ENCODE results near the gene CSE1L. TPM values are rescaled to one million over a fixed set of nuclear protein-coding genes. Genes with fewer than 3 reads are reported as not detected.
"Not testable (repeated sequence)": the region's sequence is repeated elsewhere in the genome, so short reads cannot be mapped to it uniquely, and the experiment has no call there.

Gene CSE1L
- total RNA-seq, 1 donor from 2014 or later: 58.8 TPM

DNA sequence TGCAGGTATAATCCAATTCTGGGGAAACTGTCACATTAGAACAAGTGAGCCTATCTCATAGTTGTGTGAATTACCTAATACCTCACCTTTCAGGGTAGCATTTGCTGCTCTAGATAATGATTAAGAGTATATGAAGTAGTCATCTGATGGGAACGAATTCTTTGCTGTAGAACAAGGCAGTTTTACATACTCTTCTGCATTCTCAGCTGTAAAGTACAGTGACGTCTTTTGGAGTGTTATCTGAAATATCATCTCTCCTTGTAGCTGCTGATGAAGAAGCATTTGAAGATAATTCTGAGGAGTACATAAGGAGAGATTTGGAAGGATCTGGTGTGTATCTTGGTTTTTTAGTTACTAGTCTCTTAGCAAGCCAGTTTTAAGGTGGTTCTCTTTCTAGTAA, 28.4 kb downstream of the CSE1L start:
- no peak overlapping the region for H3K4me3 Mint-ChIP-seq
- H3K4me1 Mint-ChIP-seq: no peaks in the 10 kb centered on the region
- CTCF ChIA-PET: no interaction called here
- intact Hi-C loops (cut with micrococcal nuclease): no loop called here
- TF ChIP-seq, protein P1, sequence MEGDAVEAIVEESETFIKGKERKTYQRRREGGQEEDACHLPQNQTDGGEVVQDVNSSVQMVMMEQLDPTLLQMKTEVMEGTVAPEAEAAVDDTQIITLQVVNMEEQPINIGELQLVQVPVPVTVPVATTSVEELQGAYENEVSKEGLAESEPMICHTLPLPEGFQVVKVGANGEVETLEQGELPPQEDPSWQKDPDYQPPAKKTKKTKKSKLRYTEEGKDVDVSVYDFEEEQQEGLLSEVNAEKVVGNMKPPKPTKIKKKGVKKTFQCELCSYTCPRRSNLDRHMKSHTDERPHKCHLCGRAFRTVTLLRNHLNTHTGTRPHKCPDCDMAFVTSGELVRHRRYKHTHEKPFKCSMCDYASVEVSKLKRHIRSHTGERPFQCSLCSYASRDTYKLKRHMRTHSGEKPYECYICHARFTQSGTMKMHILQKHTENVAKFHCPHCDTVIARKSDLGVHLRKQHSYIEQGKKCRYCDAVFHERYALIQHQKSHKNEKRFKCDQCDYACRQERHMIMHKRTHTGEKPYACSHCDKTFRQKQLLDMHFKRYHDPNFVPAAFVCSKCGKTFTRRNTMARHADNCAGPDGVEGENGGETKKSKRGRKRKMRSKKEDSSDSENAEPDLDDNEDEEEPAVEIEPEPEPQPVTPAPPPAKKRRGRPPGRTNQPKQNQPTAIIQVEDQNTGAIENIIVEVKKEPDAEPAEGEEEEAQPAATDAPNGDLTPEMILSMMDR (IDR thresholded peaks at IDR 0.05): no peak
- DNase-seq (no peak), ATAC-seq (ENCODE audit: low read depth) (no peak)
- no peak overlapping the region for H3K27ac Mint-ChIP-seq
- H3K27me3 Mint-ChIP-seq: no peaks in the 10 kb centered on the region
- peaks cover 78% of the 10 kb centered on the region for H3K36me3 Mint-ChIP-seq (ENCODE audit: low read depth)
- no peaks in the 10 kb centered on the region for H3K9me3 Mint-ChIP-seq
- POLR2A ChIA-PET: no interaction called here

DNA sequence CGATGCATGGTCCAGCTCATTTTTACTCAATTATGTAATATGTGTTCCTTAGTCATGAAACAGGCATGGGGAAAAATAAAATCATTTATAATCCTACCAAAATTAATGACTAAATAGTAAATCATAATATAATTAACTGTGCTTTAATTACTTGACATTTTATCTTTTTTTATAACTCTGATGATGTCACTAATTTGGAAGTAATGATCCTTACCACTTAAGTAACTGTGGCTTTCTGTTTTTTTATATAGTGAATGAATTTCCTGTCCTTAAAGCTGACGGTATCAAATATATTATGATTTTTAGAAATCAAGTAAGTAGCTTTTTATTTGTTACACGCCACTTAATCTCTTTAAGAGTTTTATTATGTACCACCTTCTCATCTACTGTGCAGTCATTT, 32.2 kb downstream of the CSE1L start:
- intact Hi-C loops (cut with micrococcal nuclease): no loop called here
- Mint-ChIP-seq H3K4me1 (no peaks in the 10 kb centered on the region), H3K36me3 (ENCODE audit: low read depth) (peaks cover 78% of the 10 kb centered on the region), H3K27me3 (no peaks in the 10 kb centered on the region), H3K4me3 (no peak overlapping the region), H3K9me3 (no peaks in the 10 kb centered on the region), H3K27ac (no peak overlapping the region)
- ATAC-seq (ENCODE audit: low read depth) (no peak), DNase-seq (no peak)
- TF ChIP-seq, protein P1 (IDR thresholded peaks at IDR 0.05): no peak
- ChIA-PET POLR2A (no interaction called here), CTCF (no interaction called here)

DNA sequence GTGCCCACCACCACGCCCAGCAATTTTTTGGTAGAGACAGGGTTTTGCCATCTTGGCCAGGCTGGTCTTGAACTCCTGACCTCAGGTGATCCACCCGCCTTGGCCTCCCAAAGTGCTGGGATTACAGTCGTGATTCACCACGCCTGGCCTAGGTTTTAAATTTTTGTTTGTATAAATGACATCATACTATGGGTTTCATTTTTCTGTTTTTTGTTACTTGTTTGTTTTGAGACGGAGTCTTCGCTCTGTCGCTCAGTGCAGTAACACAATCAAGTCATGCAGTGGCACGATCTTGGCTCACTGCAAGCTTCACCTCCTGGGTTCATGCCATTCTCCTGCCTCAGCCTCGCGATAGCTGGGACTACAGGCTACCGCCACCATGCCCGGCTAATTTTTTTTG, 36.2 kb downstream of the CSE1L start:
- ATAC-seq (ENCODE audit: low read depth); intact Hi-C loops (cut with micrococcal nuclease); H3K9me3 Mint-ChIP-seq; H3K4me3 Mint-ChIP-seq; CTCF ChIA-PET; H3K27me3 Mint-ChIP-seq; POLR2A ChIA-PET; H3K27ac Mint-ChIP-seq; H3K4me1 Mint-ChIP-seq; DNase-seq: not testable (repeated sequence)
- H3K36me3 Mint-ChIP-seq (ENCODE audit: low read depth): peaks cover 80% of the 10 kb centered on the region

DNA sequence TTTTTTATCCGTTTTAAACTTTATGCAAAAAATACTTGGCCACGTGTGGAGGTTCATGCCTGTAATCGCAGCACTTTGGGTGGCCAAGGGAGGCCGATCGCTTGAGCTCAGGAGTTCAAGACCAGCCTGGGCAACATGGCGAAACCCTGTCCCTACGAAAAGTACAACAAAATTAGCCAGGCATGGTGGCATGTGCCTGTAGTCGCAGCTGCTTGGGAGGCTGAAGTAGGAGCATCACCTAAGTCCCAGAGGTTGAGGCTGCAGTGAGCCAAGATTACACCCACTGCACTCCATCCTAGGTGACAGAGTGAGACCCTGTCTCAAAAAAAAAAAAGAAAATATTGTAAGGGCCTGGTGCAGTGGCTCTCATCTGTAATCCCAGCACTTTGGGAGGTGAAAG, 45.0 kb downstream of the CSE1L start:
- DNase-seq (no peak), ATAC-seq (ENCODE audit: low read depth) (no peak)
- intact Hi-C loops (cut with micrococcal nuclease): no loop called here
- POLR2A ChIA-PET: no interaction called here
- H3K27ac Mint-ChIP-seq: no peak overlapping the region
- H3K9me3 Mint-ChIP-seq: no peaks in the 10 kb centered on the region
- no peaks in the 10 kb centered on the region for H3K27me3 Mint-ChIP-seq
- no peak overlapping the region for H3K4me3 Mint-ChIP-seq
- TF ChIP-seq, protein P1 (IDR thresholded peaks at IDR 0.05): no peak
- H3K36me3 Mint-ChIP-seq (ENCODE audit: low read depth): peaks cover 91% of the 10 kb centered on the region
- H3K4me1 Mint-ChIP-seq: no peaks in the 10 kb centered on the region
- CTCF ChIA-PET: no interaction called here

DNA sequence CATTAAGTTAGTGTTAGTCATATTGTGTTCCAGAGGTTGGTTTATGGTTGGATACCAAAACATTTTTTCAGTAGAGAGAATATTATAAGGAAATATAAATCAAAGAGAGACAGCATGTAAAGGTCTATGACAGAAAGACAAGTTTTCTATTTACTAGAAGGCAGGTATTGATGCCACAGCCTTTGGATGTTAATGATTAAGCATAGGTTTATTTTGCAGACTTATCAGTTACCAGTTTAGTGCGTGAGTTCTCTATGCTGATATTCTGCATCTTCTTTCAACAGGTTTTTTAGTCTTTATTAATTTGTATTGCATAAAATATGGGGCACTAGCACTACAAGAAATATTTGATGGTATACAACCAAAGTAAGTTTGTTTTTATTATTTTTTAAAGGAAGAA, 45.6 kb downstream of the CSE1L start:
- Mint-ChIP-seq H3K27ac (no peak overlapping the region), H3K36me3 (ENCODE audit: low read depth) (peaks cover 93% of the 10 kb centered on the region), H3K4me3 (no peak overlapping the region), H3K4me1 (no peaks in the 10 kb centered on the region), H3K27me3 (no peaks in the 10 kb centered on the region), H3K9me3 (no peaks in the 10 kb centered on the region)
- ATAC-seq (ENCODE audit: low read depth): no peak
- intact Hi-C loops (cut with micrococcal nuclease): no loop called here
- ChIA-PET CTCF (no interaction called here), POLR2A (no interaction called here)
- DNase-seq: no peak
- TF ChIP-seq, protein P1 (IDR thresholded peaks at IDR 0.05): no peak

DNA sequence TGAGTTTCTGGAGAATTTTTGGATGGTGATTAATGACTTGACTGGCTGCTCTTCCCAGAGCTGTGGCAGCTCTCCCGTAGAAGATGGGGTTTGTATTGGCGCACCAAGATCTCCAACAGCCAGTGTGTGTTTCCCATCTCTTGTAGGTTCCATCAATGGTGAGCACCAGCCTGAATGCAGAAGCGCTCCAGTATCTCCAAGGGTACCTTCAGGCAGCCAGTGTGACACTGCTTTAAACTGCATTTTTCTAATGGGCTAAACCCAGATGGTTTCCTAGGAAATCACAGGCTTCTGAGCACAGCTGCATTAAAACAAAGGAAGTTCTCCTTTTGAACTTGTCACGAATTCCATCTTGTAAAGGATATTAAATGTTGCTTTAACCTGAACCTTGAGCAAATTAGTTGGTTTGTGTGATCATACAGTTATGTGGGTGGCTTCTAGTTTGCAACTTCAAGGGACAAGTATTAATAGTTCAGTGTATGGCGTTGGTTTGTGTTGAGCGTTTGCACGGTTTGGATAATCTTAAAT, 50.2 kb downstream of the CSE1L start:
- intact Hi-C loops (cut with micrococcal nuclease): no loop called here
- ATAC-seq (ENCODE audit: low read depth) (no peak), DNase-seq (no peak)
- ChIA-PET POLR2A (no interaction called here), CTCF (no interaction called here)
- H3K36me3 Mint-ChIP-seq (ENCODE audit: low read depth): peaks cover 79% of the 10 kb centered on the region
- no peaks in the 10 kb centered on the region for H3K9me3 Mint-ChIP-seq
- TF ChIP-seq, protein P1 (IDR thresholded peaks at IDR 0.05): no peak
- H3K4me1 Mint-ChIP-seq: peaks cover 25% of the 10 kb centered on the region
- H3K4me3 Mint-ChIP-seq: no peak overlapping the region
- H3K27me3 Mint-ChIP-seq: no peaks in the 10 kb centered on the region
- H3K27ac Mint-ChIP-seq: no peak overlapping the region
